NCI-H146 treated with DMSO at 0.1 percent for 48 hours (cell line): ENCODE results near the gene SRC.

Source experiments
- DNase-seq: peaks from one replicate; lab custom pipeline; 2025; ENCODE audit not compliant: unreplicated experiment; lab: John Stamatoyannopoulos, UW

Gene SRC

GRCh38 chr20:37314617-37315016 lies 31.3 kb upstream of the SRC start:
- DNase-seq = no peak

DNA sequence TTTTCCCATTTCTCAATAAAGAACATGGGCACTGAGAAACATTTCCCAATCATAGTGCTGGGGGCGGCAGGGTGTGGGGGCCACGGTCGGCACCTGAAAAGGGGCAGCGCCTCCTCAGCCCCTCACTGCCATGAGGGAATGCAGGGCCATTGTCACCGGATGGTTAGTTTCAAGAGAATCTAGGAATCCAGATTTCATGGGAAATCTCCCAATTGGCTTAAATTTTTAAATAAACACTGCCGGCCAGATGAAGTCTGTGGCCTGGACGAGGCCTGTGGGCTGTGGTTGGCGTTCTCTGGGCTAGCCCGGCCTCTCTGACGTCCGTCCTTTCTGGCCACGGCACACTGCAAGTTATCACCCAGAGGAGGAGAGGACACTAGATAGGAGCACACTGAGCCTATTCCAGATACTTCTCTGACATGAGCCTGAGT lies 30.9 kb upstream of the SRC start:
- no peak for DNase-seq

DNA sequence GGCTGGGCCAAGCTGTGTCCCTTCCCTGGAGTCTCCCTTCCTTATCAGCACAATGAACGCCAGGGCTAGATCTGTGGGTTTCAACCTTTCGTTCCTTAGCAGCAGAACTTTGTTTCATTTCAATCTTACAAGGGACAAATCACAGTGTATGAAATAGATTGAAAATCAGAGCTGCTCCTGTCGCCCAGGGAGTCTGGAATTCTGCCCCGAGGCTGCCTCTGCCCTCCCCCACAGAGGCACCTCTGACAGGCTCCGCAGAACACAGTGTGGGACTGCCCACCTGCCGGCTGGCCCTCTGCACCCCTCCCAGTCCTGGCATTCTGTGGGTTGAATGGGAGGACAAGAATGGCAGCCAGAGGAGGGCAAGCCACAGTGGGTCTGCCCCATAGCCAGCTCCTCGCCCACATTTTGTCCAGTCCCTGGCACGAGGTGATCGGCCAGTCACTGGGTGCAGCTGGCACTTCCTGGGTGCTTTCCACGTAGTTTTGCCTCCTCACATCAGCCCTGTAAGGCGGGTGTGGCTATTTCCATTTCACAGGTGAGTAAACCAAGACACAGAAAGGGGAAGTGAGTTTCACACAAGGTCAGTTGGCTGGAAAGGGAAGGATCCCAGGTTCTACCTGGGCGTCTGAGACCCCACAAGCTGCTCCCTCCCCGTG lies 30.4 kb upstream of the SRC start:
- no peak for DNase-seq

DNA sequence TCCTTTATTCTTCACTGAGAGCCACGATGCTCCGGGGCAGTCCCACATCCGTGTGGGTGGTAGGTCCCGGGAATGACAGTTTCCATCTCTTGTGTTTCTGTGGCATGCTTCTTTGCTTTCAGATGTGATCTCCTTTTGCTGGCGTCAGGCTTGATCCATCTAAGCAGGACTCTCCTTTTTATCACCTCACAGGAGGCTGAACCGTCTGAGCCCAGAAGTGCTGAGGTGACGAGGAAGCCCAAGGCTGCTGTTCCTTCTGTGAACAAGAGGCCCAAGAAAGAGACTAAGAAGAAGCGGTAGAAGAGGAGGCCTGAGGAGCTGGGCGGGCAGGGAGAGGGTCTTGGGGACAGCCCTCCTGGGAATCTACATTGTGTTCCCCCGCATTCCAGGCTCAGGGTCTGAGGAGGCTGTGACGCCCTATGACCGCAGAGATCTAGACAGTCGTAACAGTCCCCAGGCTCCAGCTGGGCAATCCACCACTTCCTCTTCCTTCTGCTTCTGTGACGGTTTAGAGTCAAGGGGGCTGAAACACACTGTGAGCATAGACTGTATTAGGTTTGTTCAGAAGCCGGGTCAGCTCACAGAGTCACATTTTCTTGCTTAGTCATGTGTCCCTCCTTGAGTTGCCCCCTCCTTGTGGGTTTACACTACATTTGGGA lies 29.7 kb upstream of the SRC start:
- DNase-seq = no peak

- peak; percentile 84 for DNase-seq
These were observed 29.2 kb upstream of the SRC start for GRCh38 chr20:37316775-37317170.

DNA sequence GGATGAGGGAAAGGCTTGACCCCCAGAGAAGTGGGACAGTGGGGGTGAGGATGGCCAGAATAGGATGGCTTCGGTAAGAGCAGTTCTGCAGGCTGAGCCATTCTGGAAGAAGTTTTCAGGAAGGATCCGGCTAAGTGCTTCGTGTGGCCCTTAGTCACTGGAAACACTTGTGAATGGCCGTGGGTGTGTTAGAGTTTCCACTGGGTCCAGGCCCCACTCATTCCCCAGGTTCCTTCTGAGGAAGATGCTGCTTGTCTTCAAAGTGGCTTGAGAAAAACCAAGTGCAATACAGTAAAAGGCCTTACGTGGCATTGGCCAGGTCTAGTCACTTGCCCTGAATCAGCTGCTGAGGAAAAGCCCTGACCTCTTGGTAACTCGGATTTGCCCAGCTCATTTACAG lies 28.6 kb upstream of the SRC start:
- DNase-seq = no peak

- DNase-seq = no peak
These were observed 27.8 kb upstream of the SRC start for GRCh38 chr20:37317994-37318640.

GRCh38 chr20:37319151-37319671 lies 26.7 kb upstream of the SRC start:
- DNase-seq = no peak

- DNase-seq = no peak
These were observed 22.0 kb upstream of the SRC start for GRCh38 chr20:37323985-37324384.

DNA sequence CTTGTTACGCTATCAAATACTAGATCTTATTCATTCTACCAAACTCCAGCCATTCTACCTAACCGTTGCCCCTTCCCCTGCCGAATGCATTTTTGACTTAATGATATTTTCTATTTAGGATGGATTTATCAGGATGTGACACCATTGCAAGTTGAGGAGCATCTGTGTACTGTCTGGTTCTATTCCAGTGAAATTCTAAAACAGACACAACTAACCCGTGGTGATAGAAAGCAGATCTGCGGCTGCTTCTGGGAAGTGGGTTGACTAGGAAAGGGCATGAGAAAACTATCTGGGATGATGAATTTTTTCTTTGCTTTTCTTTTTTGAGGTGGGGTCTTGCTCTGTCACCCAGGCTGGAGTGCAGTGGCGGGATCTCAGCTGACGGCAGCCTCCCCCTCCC lies 20.7 kb upstream of the SRC start:
- no peak for DNase-seq

DNA sequence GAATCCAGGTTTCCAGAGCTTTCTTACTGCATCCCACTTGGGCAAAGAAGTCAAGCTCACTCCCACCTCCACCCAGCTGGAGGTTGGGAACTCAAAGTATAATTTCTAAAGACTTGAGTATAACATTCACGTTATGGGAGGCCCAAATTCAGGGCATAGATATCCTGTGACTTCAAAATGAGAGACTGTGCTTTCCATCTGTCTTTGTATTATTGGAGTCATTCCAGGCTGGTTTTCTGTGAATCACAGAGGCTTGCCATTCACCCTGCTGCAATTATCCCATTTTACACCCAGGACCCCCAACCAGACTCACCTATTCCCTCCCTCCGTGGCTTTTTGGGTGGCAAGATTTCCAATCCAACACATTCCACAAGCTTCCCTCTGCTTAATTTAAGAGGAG lies 19.3 kb upstream of the SRC start:
- DNase-seq = no peak

DNA sequence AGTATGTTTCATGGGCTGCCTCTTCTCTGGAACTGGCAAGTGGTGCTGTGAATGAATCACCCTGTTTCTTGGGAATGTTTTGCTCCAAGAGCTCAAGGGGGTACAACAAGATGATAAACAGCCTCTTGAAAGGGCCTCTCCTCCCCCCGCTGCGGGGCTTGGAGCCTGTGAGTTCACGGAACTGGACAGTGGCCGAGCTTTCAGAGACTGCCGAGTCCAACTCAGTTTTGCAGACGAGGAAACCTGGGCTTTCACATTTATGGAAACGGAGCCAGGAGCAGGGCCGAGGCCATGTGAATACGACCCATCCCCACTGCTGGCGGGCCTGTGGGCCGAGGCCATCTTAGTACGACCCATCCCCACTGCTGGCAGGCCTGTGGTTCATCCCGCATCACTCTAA lies 18.2 kb upstream of the SRC start:
- DNase-seq = no peak

DNA sequence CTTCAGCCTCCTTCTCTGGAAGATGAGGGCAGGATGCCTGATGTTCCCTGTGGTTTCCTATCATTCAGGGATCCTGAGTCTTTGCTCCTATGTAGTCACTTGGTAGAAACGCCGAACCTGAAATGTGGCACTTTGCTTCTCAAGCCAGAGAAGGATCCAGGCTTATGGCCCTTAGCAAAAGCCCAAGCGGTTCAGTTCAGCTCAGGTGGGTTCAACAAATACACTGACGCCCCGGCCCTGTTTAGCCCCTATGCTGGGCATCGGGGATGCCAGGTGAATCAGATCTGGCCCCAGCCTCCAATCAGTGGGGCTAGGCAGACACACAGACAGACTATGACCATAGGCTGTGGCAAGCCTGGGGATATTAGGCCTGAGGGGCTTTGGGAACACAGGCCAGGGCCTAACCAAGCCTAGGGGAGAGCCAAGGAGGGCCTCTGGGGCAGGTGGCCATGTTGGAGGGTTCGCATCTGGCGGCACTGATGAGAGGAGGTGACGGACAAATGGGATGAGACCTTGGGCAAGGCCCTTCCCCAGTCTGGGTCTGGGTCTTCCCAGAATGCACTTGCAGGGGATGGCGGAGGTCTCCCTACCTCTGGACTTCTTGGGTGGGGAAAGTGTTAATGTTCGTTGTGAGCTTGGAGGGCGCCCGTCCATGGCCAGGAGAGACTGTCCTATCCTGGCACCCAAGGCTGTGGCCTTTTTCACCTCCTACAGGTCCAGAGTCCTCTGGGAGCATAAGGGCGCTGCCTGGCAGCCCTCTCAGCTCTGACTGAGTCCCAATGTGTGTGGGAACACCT lies 17.6 kb upstream of the SRC start:
- no peak for DNase-seq

DNA sequence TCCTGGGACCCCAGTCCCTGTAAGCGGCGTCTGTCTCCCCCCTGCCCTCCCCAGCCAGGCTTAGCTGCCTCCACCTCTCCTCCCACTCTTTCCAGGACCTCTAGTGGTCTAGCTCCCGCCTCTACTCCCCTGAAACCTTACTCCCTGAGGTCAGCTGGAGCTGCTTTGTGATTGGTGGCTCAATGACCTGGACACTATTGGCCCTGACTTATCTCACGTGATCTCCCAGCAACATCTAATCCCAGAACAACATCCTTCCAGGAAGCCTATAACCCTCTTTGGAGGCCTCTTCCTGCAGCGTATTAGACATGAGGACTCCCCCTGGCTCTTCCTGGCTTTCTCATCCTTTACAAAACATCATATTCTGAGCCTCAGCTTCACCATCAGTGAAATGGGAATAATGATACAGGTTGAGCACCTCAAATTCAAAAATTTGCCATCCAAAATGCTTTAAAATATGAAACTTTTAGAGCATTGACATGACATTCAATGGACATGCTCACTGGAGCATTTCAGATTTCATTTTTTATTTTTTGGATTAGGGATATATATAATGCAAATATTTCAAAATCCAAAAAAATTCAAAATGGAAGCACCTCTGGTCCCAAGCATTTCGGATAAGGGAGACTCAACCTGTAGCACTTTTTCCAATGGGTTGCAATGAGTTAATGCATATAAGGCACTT lies 16.3 kb upstream of the SRC start:
- DNase-seq = no peak

DNA sequence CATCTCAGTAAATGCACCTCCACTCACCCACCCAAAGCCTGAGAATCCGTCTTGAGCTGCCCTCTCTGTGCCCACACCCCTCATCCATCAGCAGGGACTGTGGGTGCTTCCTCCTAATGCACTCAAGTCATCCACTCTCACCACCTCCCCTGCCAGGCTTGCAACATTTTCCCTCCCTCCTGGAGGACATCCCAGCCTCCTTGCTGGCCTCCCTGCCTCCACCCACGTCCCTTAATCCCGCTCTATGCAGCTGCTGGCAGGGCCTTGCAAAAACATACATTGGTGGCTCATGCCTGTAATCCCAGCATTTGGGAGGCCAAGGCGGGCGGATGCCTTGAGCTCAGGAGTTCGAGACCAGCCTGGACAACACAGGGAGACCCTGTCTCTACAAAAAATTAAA lies 15.6 kb upstream of the SRC start:
- no peak for DNase-seq

DNA sequence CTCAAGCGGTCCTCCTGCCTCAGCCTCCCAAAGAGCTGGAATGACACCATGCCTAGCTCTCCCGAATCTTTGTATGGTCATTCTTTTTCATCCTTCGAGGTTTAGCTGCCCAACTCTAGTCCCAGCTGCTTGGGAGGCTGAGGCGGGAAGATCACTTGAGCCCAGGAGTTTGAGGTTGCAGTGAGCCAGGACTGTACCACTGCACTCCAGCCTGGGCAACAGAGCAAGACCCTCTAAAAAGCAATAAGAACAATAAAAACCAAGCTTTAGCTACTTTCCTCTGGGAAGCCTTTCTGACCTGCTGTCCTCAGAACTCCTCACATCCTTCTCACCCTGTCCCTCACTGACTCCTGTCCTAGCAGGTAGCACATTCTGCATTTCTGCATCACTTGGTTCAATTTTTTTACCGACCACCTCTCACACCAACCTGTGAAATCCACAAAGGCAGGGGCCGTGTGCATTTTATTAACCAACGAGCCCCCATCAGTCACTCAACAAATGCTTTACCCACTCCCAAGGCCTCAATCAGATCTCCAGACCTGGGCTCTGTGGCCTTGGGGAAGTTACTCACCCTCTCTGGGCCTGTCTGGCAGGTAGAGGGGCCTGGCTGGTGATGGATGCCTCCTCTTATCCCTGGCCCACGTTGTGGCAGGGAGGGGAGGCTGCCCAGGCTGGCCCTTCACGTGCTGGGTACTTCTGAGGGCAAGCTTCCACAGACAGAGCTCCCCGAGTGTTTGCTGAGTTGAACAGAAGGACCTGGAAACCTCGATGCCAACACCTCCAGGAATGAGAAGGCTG lies 14.7 kb upstream of the SRC start:
- DNase-seq = no peak

GRCh38 chr20:37333130-37333847 lies 12.7 kb upstream of the SRC start:
- no peak for DNase-seq

- DNase-seq = no peak
These were observed 12.1 kb upstream of the SRC start for GRCh38 chr20:37333848-37334318.

- DNase-seq = no peak
These were observed 11.5 kb upstream of the SRC start for GRCh38 chr20:37334450-37334849.
